K562 (cell line): ENCODE data around the gene KCNJ2. TPM values are rescaled to one million over a fixed set of nuclear protein-coding genes. Genes with fewer than 3 reads are reported as not detected.

Experiments used
- ARNT ChIP-seq, 2 experiments: fragments of 450-650 bp; IDR thresholded peaks; 2 replicates each; pipeline ENCODE4 v1.6.1; 2016; ENCODE audit warnings: mild to moderate bottlenecking in 1 of 2
- ATF7 ChIP-seq: fragments of 450-650 bp; IDR thresholded peaks from 2 replicates; pipeline ENCODE4 v1.7.1; 2014; ENCODE audit warnings: mild to moderate bottlenecking, moderate library complexity
- CSDE1 ChIP-seq, 2 experiments: fragments of 450-650 bp; IDR thresholded peaks; 2 replicates each; pipeline ENCODE4 v1.6.1; 2016; ENCODE audit warnings: mild to moderate bottlenecking in 1 of 2
- CTCF ChIP-seq, 3 experiments: IDR thresholded peaks in 2 of 3; conservative IDR thresholded peaks in 1 of 3; 2 replicates each; pipeline ENCODE4 v1.5.1; 2011 to 2012; ENCODE audit warnings: low read length in 3 of 3, mild to moderate bottlenecking in 3 of 3, control low read depth in 2 of 3, improper control_type of control experiment in 1 of 3, inconsistent platforms in 1 of 3, low read depth in 1 of 3, mixed read lengths in 1 of 3, moderate library complexity in 1 of 3; ENCODE audit not compliant: insufficient read depth in 2 of 3
- DLX4 ChIP-seq: fragments of 250-450 bp; sonication (Bioruptor Pico); IDR thresholded peaks from 2 replicates; pipeline ENCODE4 v1.6.1; 2021; ENCODE audit warnings: mild to moderate bottlenecking
- FOSL1 ChIP-seq: fragments of 200-800 bp; sonication (Bioruptor generic); conservative IDR thresholded peaks from 2 replicates; pipeline ENCODE4 v1.6.1; 2016; ENCODE audit warnings: missing genetic modification characterization, missing compliant biosample characterization
- HSF4 ChIP-seq: fragments of 250-450 bp; sonication (Bioruptor Pico); IDR thresholded peaks from 2 replicates; pipeline ENCODE4 v2.1.2; 2022; ENCODE audit warnings: mild to moderate bottlenecking, moderate library complexity, borderline replicate concordance
- MAZ ChIP-seq, 2 experiments: fragments of 450-650 bp in 1 of 2; sonication (generic) in 1 of 2; formaldehyde crosslinking; IDR thresholded peaks in 1 of 2; conservative IDR thresholded peaks in 1 of 2; 2 replicates each; pipeline versions ENCODE4 v1.4.0 to v1.5.0; 2020; ENCODE audit warnings: mild to moderate bottlenecking in 1 of 2, missing genetic modification reagents in 1 of 2
- NCOA4 ChIP-seq: fragments of 450-650 bp; IDR thresholded peaks from 2 replicates; pipeline ENCODE4 v1.6.1; 2018; ENCODE audit warnings: mild to moderate bottlenecking; ENCODE audit not compliant: partially characterized antibody
- OTX1 ChIP-seq: fragments of 450-650 bp; formaldehyde crosslinking; IDR thresholded peaks from 2 replicates; pipeline ENCODE4 v1.4.0; 2022; ENCODE audit warnings: mild to moderate bottlenecking
- POLR3A ChIP-seq: IDR thresholded peaks from 2 replicates; pipeline ENCODE4 v1.6.1; 2011; ENCODE audit warnings: borderline replicate concordance, mild to moderate bottlenecking, moderate library complexity; ENCODE audit not compliant: insufficient read length, insufficient read depth; ENCODE audit errors: extremely low read depth
- PYGO2 ChIP-seq: fragments of 450-650 bp; IDR thresholded peaks from 2 replicates; pipeline ENCODE4 v1.6.1; 2016; ENCODE audit warnings: mild to moderate bottlenecking, missing genetic modification characterization, moderate library complexity, missing compliant biosample characterization
- RBFOX2 ChIP-seq: fragments of 200-400 bp; formaldehyde crosslinking; IDR thresholded peaks from 2 replicates; pipeline ENCODE4 v1.6.1; 2017; ENCODE audit warnings: low read depth, mild to moderate bottlenecking, low read length, moderate library complexity
- SMARCA4 ChIP-seq: fragments of 450-650 bp; IDR thresholded peaks from 2 replicates; pipeline ENCODE4 v1.6.1; 2016
- SOX6 ChIP-seq: fragments of 450-650 bp; IDR thresholded peaks from 2 replicates; pipeline ENCODE4 v1.6.1; 2014; ENCODE audit warnings: mild to moderate bottlenecking
- STAT6 ChIP-seq: sonication (generic); formaldehyde crosslinking; IDR thresholded peaks from 2 replicates; pipeline ENCODE4 v1.8.1; 2023; ENCODE audit warnings: mild to moderate bottlenecking, missing genetic modification reagents
- TGIF2 ChIP-seq: sonication (generic); formaldehyde crosslinking; IDR thresholded peaks from 2 replicates; pipeline ENCODE4 v1.8.1; 2022; ENCODE audit warnings: mild to moderate bottlenecking, missing genetic modification reagents, moderate library complexity
- XRCC4 ChIP-seq: IDR thresholded peaks from one replicate; pipeline ENCODE4 v1.6.1; 2011; ENCODE audit not compliant: insufficient read depth, insufficient read length; ENCODE audit errors: extremely low read depth
- ZC3H11A ChIP-seq: IDR thresholded peaks from 2 replicates; pipeline ENCODE4 v1.6.1; 2012; ENCODE audit warnings: low read depth, low read length, improper control_type of control experiment
- ZNF398 ChIP-seq: fragments of 250-450 bp; sonication (Bioruptor Pico); IDR thresholded peaks from 2 replicates; pipeline ENCODE4 v1.8.0; 2021; ENCODE audit warnings: moderate library complexity, mild to moderate bottlenecking, inconsistent platforms
- ZSCAN32 ChIP-seq: fragments of 450-650 bp; formaldehyde crosslinking; IDR thresholded peaks from 2 replicates; pipeline ENCODE4 v1.4.0; 2020; ENCODE audit warnings: mild to moderate bottlenecking, moderate library complexity
- polyA plus RNA-seq, 8 experiments: library from polyadenylated mRNA; depleted of rRNA in 4 of 8; stranded (reverse) in 5 of 8; unstranded in 3 of 8; fragments of >200 nt; fragmentation: Nextera tagmentation in 2 of 8; fragmentation: Illumina TruSeq in 1 of 8; extraction: Ambion mirVana in 2 of 8; extraction: Trizol in 1 of 8; gene quantifications; 2 replicates each; pipeline versions ENCODE4 v1.2.1 to v1.2.3, GENCODE V29; 2011 to 2014; ENCODE audit warnings: inconsistent platforms in 1 of 8, missing spikeins in 1 of 8
- total RNA-seq, 7 experiments: library from RNA; depleted of rRNA in 6 of 7; stranded (reverse); fragments of >200 nt in 6 of 7; fragmentation: Illumina TruSeq in 2 of 7; extraction: Trizol in 2 of 7; gene quantifications; 2 replicates each; pipeline versions ENCODE4 v1.2.1 to v1.2.3, GENCODE V29; 2011 to 2021; ENCODE audit warnings: low replicate concordance in 1 of 7

KCNJ2 gene
- total and polyA plus RNA-seq, 9 of the 15 experiments (the other 6 are each of a cell fraction or from before 2014, with no cell fraction given): not detected

- TF ChIP-seq FOSL1 (tag) (peak; percentile 79), HSF4 (CRISPR knock-in tag) (no peak), ZC3H11A (no peak), SMARCA4 (no peak), XRCC4 (no peak), CTCF (IDR thresholded peaks at IDR 0.05 in 2 of 3, conservative IDR thresholded peaks at IDR 0.05 in 1 of 3; ENCODE audit: insufficient read depth in 2 of 3, low read depth in 1 of 3, low read length in 3 of 3) (no peak), POLR3A (no peak), CSDE1 (IDR thresholded peaks at IDR 0.05) (no peak; a peak in 2 of 4 replicates), NCOA4 (no peak), DLX4 (CRISPR knock-in tag) (no peak), ZNF398 (CRISPR knock-in tag) (no peak), SOX6 (peak; percentile 29; the same call in 1 of the 2 replicates), STAT6 (CRISPR knock-in tag) (no peak), PYGO2 (tag) (no peak), TGIF2 (CRISPR knock-in tag) (no peak), ZSCAN32 (CRISPR knock-in tag) (no peak), MAZ (CRISPR knock-in tag; conservative IDR thresholded peaks at IDR 0.05 in 1 of 2, IDR thresholded peaks at IDR 0.05 in 1 of 2) (peak in 1 of 2 experiments; percentile 57; a peak in 1 of 4 replicates), ARNT (IDR thresholded peaks at IDR 0.05) (no peak), ATF7 (peak; percentile 90), OTX1 (CRISPR knock-in tag) (no peak), RBFOX2 (peak; percentile 90)
These were observed 40.5 kb upstream of the KCNJ2 start (continued) for GRCh38 chr17:70128727-70129238.
